OCI-LY7 (cell line): ENCODE data around the gene ADARB2. TPM values are rescaled to one million over a fixed set of nuclear protein-coding genes. Genes with fewer than 3 reads are reported as not detected.

ENCODE experiments used
- BruUV-seq: library from RNA; stranded (reverse); fragments of 400-500 nt; replicated peaks from 2 replicates; lab custom pipeline; 2021; lab: Mats Ljungman, UMichigan
- CTCF ChIA-PET: fragments of 300-600 bp; sonication (Branson Sonifier 250); formaldehyde crosslinking; loops from one replicate; lab custom pipeline; 2022; ENCODE audit warnings: antibody characterized with exemption; ENCODE audit not compliant: unreplicated experiment; lab: Charles Lee
- POLR2A ChIA-PET: fragments of 300-600 bp; sonication (Branson Sonifier 250); formaldehyde crosslinking; loops from one replicate; lab custom pipeline; 2022; ENCODE audit warnings: antibody characterized with exemption; lab: Charles Lee
- DNase-seq: peaks from one replicate; pipeline ENCODE4 v3.0.0-alpha.2; 2015; ENCODE audit warnings: low spot score
- H2AFZ ChIP-seq: fragments of 200-600 bp; sonication (generic), shearing (Covaris generic); 2 replicates; pipeline ENCODE4 v1.6.1; 2014; ENCODE audit warnings: mild to moderate bottlenecking, antibody characterized with exemption, low read length, moderate library complexity
- H3K27ac ChIP-seq: fragments of 200-600 bp; sonication (generic); 2 replicates; pipeline ENCODE4 v1.5.1; 2014; ENCODE audit warnings: mixed run types, low read depth, mild to moderate bottlenecking, moderate library complexity, low read length, inconsistent platforms; ENCODE audit not compliant: poor library complexity, severe bottlenecking
- H3K36me3 ChIP-seq: fragments of 200-600 bp; sonication (generic); 2 replicates; pipeline ENCODE4 v1.6.1; 2014; ENCODE audit warnings: mild to moderate bottlenecking, antibody characterized with exemption, low read length, moderate library complexity, mixed read lengths; ENCODE audit not compliant: insufficient read depth
- H3K4me1 ChIP-seq: fragments of 200-600 bp; sonication (generic); 2 replicates; pipeline ENCODE4 v1.5.1; 2014; ENCODE audit warnings: mild to moderate bottlenecking, low read length; ENCODE audit not compliant: insufficient read depth, poor library complexity, severe bottlenecking
- H3K4me2 ChIP-seq: fragments of 200-600 bp; sonication (generic); 2 replicates; pipeline ENCODE4 v1.6.1; 2014; ENCODE audit warnings: mild to moderate bottlenecking, low read length
- H3K4me3 ChIP-seq: fragments of 200-600 bp; sonication (generic); 2 replicates; pipeline ENCODE4 v1.5.1; 2014; ENCODE audit warnings: mild to moderate bottlenecking, low read depth, low read length; ENCODE audit not compliant: poor library complexity, severe bottlenecking
- H3K79me2 ChIP-seq: fragments of 200-600 bp; sonication (generic); 2 replicates; pipeline ENCODE4 v1.6.1; 2016; ENCODE audit warnings: low read depth, mild to moderate bottlenecking, low read length, moderate library complexity, mixed read lengths; ENCODE audit not compliant: insufficient read depth
- H3K9me2 ChIP-seq: fragments of 200-600 bp; sonication (generic); 2 replicates; pipeline ENCODE4 v1.6.1; 2016; ENCODE audit warnings: mild to moderate bottlenecking, low read length, mixed read lengths; ENCODE audit not compliant: insufficient read depth
- H3K9me3 ChIP-seq: fragments of 200-600 bp; sonication (generic); 2 replicates; pipeline ENCODE4 v1.6.1; 2014; ENCODE audit warnings: mild to moderate bottlenecking, mixed run types, low read length, mixed read lengths
- H4K20me1 ChIP-seq: fragments of 200-600 bp; sonication (generic); 2 replicates; pipeline ENCODE4 v1.6.1; 2014; ENCODE audit warnings: mild to moderate bottlenecking, antibody characterized with exemption, low read length, moderate library complexity, mixed read lengths; ENCODE audit not compliant: insufficient read depth
- EZH2phosphoT487 ChIP-seq: fragments of 200-600 bp; sonication (generic); IDR thresholded peaks from 2 replicates; pipeline ENCODE4 v1.6.1; 2018; ENCODE audit warnings: low read depth, borderline replicate concordance, mild to moderate bottlenecking, mixed run types, antibody characterized with exemption, low read length, moderate library complexity, mixed read lengths
- intact Hi-C: fragments of 100-400 bp; cut with micrococcal nuclease; formaldehyde crosslinking; loops from one replicate; pipeline ENCODE4 v1.10.0; 2022; ENCODE audit not compliant: unreplicated experiment
- total RNA-seq, 2 experiments: library from RNA; depleted of rRNA in 1 of 2; stranded (reverse); fragments of >200 nt in 1 of 2; shearing (Covaris generic) in 1 of 2; gene quantifications; 2 replicates each; pipeline ENCODE4 v1.2.3, GENCODE V29; 2014 to 2022
- TF ChIP-seq, protein P1 (sequence below): fragments of 200-600 bp; sonication (generic); conservative IDR thresholded peaks from 2 replicates; pipeline ENCODE4 v1.5.1; 2014; ENCODE audit warnings: mild to moderate bottlenecking, antibody characterized with exemption, low read length, moderate library complexity, mixed read lengths

ADARB2 gene
- total RNA-seq, 2 experiments from 2014 or later, result 0.03 TPM; not detected in 1

DNA sequence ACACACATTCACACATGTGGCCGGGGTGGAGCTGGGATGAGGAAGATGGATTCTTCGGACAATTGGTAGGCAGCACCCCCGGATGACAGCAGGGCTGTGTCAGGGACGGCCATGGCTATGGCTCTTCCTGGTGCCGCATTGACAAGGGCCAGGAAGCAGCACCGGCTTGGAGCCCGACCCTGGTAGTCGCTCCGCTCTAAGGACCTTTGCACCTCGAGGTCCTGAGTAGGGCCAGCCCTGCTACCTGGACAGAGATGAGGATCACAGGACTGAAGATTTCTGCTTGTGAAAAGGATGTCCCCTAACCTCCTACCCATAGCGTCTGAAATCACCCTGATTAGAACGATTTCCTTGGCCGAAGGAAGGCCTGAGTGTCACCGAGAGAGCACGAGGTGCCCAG is 134.1 kb downstream of the ADARB2 start:
- intact Hi-C loops, result no loop called here
- Histone ChIP-seq H3K9me3 (no peaks in the 10 kb centered on the region), H3K9me2 (no peaks in the 10 kb centered on the region), H2AFZ (no peak overlapping the region), H3K27ac (no peak overlapping the region), H3K36me3 (no peaks in the 10 kb centered on the region), H4K20me1 (no peaks in the 10 kb centered on the region), H3K4me3 (no peak overlapping the region), H3K4me2 (no peak overlapping the region), H3K79me2 (no peaks in the 10 kb centered on the region), H3K4me1 (no peaks in the 10 kb centered on the region)
- DNase-seq, result no peak
- ChIA-PET POLR2A (interaction anchor here (0.7 kb wide), 1 partner anchor 996 kb away, joined by 3 read pairs; no protein-coding TSS in a partner anchor), CTCF (no interaction called here)
- TF ChIP-seq, protein P1, sequence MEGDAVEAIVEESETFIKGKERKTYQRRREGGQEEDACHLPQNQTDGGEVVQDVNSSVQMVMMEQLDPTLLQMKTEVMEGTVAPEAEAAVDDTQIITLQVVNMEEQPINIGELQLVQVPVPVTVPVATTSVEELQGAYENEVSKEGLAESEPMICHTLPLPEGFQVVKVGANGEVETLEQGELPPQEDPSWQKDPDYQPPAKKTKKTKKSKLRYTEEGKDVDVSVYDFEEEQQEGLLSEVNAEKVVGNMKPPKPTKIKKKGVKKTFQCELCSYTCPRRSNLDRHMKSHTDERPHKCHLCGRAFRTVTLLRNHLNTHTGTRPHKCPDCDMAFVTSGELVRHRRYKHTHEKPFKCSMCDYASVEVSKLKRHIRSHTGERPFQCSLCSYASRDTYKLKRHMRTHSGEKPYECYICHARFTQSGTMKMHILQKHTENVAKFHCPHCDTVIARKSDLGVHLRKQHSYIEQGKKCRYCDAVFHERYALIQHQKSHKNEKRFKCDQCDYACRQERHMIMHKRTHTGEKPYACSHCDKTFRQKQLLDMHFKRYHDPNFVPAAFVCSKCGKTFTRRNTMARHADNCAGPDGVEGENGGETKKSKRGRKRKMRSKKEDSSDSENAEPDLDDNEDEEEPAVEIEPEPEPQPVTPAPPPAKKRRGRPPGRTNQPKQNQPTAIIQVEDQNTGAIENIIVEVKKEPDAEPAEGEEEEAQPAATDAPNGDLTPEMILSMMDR, result no peak
- no peak for TF ChIP-seq EZH2phosphoT487
- no TSS peak for BruUV-seq

DNA sequence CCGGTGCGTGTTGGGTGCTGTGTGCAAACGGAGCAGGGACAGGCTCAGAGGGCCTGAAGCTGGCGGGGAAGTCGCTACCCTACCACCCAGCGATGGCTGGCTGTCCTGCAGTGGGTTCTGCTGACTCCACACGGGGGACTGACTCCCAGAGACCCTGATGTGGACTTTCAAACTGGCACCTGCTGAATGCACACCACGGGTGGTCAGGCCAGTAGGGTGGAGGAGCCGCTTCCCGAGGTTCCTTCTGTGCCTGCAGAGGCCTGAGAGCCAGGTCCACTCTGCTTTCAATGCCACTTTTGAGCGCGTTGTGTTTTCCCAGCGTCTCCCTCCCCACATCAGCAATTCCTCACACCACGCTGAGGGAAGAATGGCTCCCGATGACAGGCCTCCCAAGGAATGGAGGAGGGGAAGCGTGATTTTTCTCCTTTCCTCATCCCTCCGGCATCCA is 135.3 kb downstream of the ADARB2 start:
- Histone ChIP-seq H3K4me1 (no peaks in the 10 kb centered on the region), H3K4me2 (no peak overlapping the region), H3K9me2 (no peaks in the 10 kb centered on the region), H3K9me3 (no peaks in the 10 kb centered on the region), H3K4me3 (no peak overlapping the region), H3K36me3 (no peaks in the 10 kb centered on the region), H3K27ac (no peak overlapping the region), H2AFZ (no peak overlapping the region), H3K79me2 (no peaks in the 10 kb centered on the region), H4K20me1 (no peaks in the 10 kb centered on the region)
- intact Hi-C loops, result no loop called here
- no peak for DNase-seq
- POLR2A ChIA-PET, result no interaction called here
- no TSS peak for BruUV-seq
- CTCF ChIA-PET, result no interaction called here
- no peak for TF ChIP-seq EZH2phosphoT487
- TF ChIP-seq, protein P1, result no peak

DNA sequence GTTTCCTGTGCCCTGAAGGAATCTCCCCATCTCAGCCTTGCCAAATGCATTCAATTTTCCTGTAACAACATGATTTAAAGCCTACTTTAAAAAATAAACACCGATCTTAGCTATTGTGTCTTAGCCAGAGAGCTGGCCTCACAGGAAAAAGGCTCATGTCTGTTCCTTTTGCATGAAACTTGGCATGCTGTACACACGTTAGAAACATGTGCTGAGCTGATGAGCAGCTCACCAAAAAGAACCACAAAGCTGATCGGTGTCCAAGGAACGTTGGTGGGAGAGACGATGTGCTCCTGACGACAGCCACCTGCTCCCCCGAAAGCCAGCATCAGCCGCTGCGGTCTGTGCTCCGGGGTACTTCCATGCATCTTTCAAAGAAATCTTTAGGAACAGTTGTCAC is 135.9 kb downstream of the ADARB2 start:
- Histone ChIP-seq H3K36me3 (no peaks in the 10 kb centered on the region), H3K4me2 (no peak overlapping the region), H3K27ac (no peak overlapping the region), H2AFZ (no peak overlapping the region), H3K4me1 (no peaks in the 10 kb centered on the region), H3K9me2 (no peaks in the 10 kb centered on the region), H4K20me1 (no peaks in the 10 kb centered on the region), H3K4me3 (no peak overlapping the region), H3K79me2 (no peaks in the 10 kb centered on the region), H3K9me3 (no peaks in the 10 kb centered on the region)
- TF ChIP-seq, protein P1, result no peak
- TF ChIP-seq EZH2phosphoT487, result no peak
- intact Hi-C loops, result no loop called here
- ChIA-PET CTCF (no interaction called here), POLR2A (no interaction called here)
- BruUV-seq, result no TSS peak
- DNase-seq, result no peak
